ENCODE measurements around the gene KCNG2.

Gene KCNG2

GRCh38 chr18:79775441-79776221, 22.1 kb upstream of the KCNG2 start:
- Histone ChIP-seq H3K9ac (ENCODE audit: low read length) (no peak overlapping the region), H2BK15ac (replicated peaks; ENCODE audit: low read depth) (no peak overlapping the region), H3K56ac (ENCODE audit: low read length) (no peak overlapping the region), H3K79me1 (ENCODE audit: low read length) (no peaks in the 10 kb centered on the region), H4K8ac (ENCODE audit: low read depth, low read length) (no peak overlapping the region), H4K5ac (ENCODE audit: low read length) (no peak overlapping the region), H3K36me3 (ENCODE audit: control insufficient read depth, insufficient read depth, low read length) (no peaks in the 10 kb centered on the region), H3K18ac (ENCODE audit: low read length) (no peak overlapping the region), H3K4me1 (ENCODE audit: control insufficient read depth, low read depth, low read length) (no peaks in the 10 kb centered on the region), H3K4ac (ENCODE audit: low read depth, low read length) (no peak overlapping the region), H3K27ac (ENCODE audit: low read depth, low read length) (no peak overlapping the region), H3K23ac (ENCODE audit: low read length) (no peak overlapping the region), H2BK120ac (ENCODE audit: low read depth, low read length) (no peak overlapping the region), H3K4me3 (ENCODE audit: low read length) (no peak overlapping the region), H3K4me2 (ENCODE audit: low read length) (no peak overlapping the region), H2BK5ac (ENCODE audit: low read length) (no peak overlapping the region), H2AK5ac (ENCODE audit: low read length) (no peak overlapping the region), H3K27me3 (ENCODE audit: insufficient read depth, low read length, poor library complexity) (no peaks in the 10 kb centered on the region), H3K79me2 (ENCODE audit: control insufficient read depth, insufficient read depth, low read length) (no peaks in the 10 kb centered on the region)
- DNase-seq: no peak
- no CpG with 5 or more reads among the region's 35 CpGs for WGBS (ENCODE audit: extremely low coverage, insufficient coverage, low lambda C conversion rate)

- Histone ChIP-seq H3K4me1 (ENCODE audit: control insufficient read depth, low read depth, low read length) (no peaks in the 10 kb centered on the region), H2AK5ac (ENCODE audit: low read length) (no peak overlapping the region), H3K79me1 (ENCODE audit: low read length) (no peaks in the 10 kb centered on the region), H3K9ac (ENCODE audit: low read length) (no peak overlapping the region), H3K27me3 (ENCODE audit: insufficient read depth, low read length, poor library complexity) (no peaks in the 10 kb centered on the region), H4K5ac (ENCODE audit: low read length) (no peak overlapping the region), H2BK5ac (ENCODE audit: low read length) (no peak overlapping the region), H2BK120ac (ENCODE audit: low read depth, low read length) (no peak overlapping the region), H2BK15ac (replicated peaks; ENCODE audit: low read depth) (no peak overlapping the region), H4K8ac (ENCODE audit: low read depth, low read length) (no peak overlapping the region), H3K18ac (ENCODE audit: low read length) (no peak overlapping the region), H3K56ac (ENCODE audit: low read length) (no peak overlapping the region), H3K23ac (ENCODE audit: low read length) (no peak overlapping the region), H3K27ac (ENCODE audit: low read depth, low read length) (no peak overlapping the region), H3K4me2 (ENCODE audit: low read length) (no peak overlapping the region), H3K79me2 (ENCODE audit: control insufficient read depth, insufficient read depth, low read length) (no peaks in the 10 kb centered on the region), H3K4ac (ENCODE audit: low read depth, low read length) (no peak overlapping the region), H3K4me3 (ENCODE audit: low read length) (no peak overlapping the region), H3K36me3 (ENCODE audit: control insufficient read depth, insufficient read depth, low read length) (no peaks in the 10 kb centered on the region)
- DNase-seq: no peak
- WGBS (ENCODE audit: extremely low coverage, insufficient coverage, low lambda C conversion rate): no CpG with 5 or more reads among the region's 2 CpGs
Measured at GRCh38 chr18:79776674-79777073, 21.1 kb upstream of the KCNG2 start.

GRCh38 chr18:79778291-79778791, 19.4 kb upstream of the KCNG2 start:
- Histone ChIP-seq H3K4ac (ENCODE audit: low read depth, low read length) (no peak overlapping the region), H2AK5ac (ENCODE audit: low read length) (no peak overlapping the region), H3K27ac (ENCODE audit: low read depth, low read length) (no peak overlapping the region), H3K4me3 (ENCODE audit: low read length) (no peak overlapping the region), H4K8ac (ENCODE audit: low read depth, low read length) (no peak overlapping the region), H3K23ac (ENCODE audit: low read length) (no peak overlapping the region), H3K4me2 (ENCODE audit: low read length) (no peak overlapping the region), H3K4me1 (ENCODE audit: control insufficient read depth, low read depth, low read length) (no peaks in the 10 kb centered on the region), H3K27me3 (ENCODE audit: insufficient read depth, low read length, poor library complexity) (no peaks in the 10 kb centered on the region), H3K9ac (ENCODE audit: low read length) (no peak overlapping the region), H3K79me1 (ENCODE audit: low read length) (no peaks in the 10 kb centered on the region), H3K79me2 (ENCODE audit: control insufficient read depth, insufficient read depth, low read length) (no peaks in the 10 kb centered on the region), H4K5ac (ENCODE audit: low read length) (no peak overlapping the region), H2BK5ac (ENCODE audit: low read length) (no peak overlapping the region), H2BK120ac (ENCODE audit: low read depth, low read length) (no peak overlapping the region), H3K56ac (ENCODE audit: low read length) (no peak overlapping the region), H2BK15ac (replicated peaks; ENCODE audit: low read depth) (no peak overlapping the region), H3K18ac (ENCODE audit: low read length) (no peak overlapping the region), H3K36me3 (ENCODE audit: control insufficient read depth, insufficient read depth, low read length) (no peaks in the 10 kb centered on the region)
- no CpG with 5 or more reads among the region's 26 CpGs for WGBS (ENCODE audit: extremely low coverage, insufficient coverage, low lambda C conversion rate)
- no peak for DNase-seq

GRCh38 chr18:79779021-79779699, 18.6 kb upstream of the KCNG2 start:
- no peak overlapping the region for H2BK15ac ChIP-seq (replicated peaks; ENCODE audit: low read depth)

GRCh38 chr18:79779700-79780190, 18.0 kb upstream of the KCNG2 start:
- Histone ChIP-seq H4K8ac (ENCODE audit: low read depth, low read length) (no peak overlapping the region), H3K4me3 (ENCODE audit: low read length) (no peak overlapping the region)
- no CpG with 5 or more reads among the region's 18 CpGs for WGBS (ENCODE audit: extremely low coverage, insufficient coverage, low lambda C conversion rate)

More at GRCh38 chr18:79779021-79779699, 18.6 kb upstream of the KCNG2 start:
- DNase-seq: no peak
- H3K79me2 ChIP-seq (ENCODE audit: control insufficient read depth, insufficient read depth, low read length): no peaks in the 10 kb centered on the region
- H3K4me3 ChIP-seq (ENCODE audit: low read length): no peak overlapping the region
- H3K23ac ChIP-seq (ENCODE audit: low read length): no peak overlapping the region
- H3K18ac ChIP-seq (ENCODE audit: low read length): no peak overlapping the region
- no peak overlapping the region for H3K4ac ChIP-seq (ENCODE audit: low read depth, low read length)
- H3K4me2 ChIP-seq (ENCODE audit: low read length): no peak overlapping the region
- no peak overlapping the region for H3K27ac ChIP-seq (ENCODE audit: low read depth, low read length)
- H4K8ac ChIP-seq (ENCODE audit: low read depth, low read length): no peak overlapping the region
- H3K56ac ChIP-seq (ENCODE audit: low read length): no peak overlapping the region
- H3K36me3 ChIP-seq (ENCODE audit: control insufficient read depth, insufficient read depth, low read length): no peaks in the 10 kb centered on the region
- H3K9ac ChIP-seq (ENCODE audit: low read length): no peak overlapping the region
- H2BK5ac ChIP-seq (ENCODE audit: low read length): no peak overlapping the region
- no peak overlapping the region for H4K5ac ChIP-seq (ENCODE audit: low read length)
- no peak overlapping the region for H2AK5ac ChIP-seq (ENCODE audit: low read length)
- WGBS (ENCODE audit: extremely low coverage, insufficient coverage, low lambda C conversion rate): no CpG with 5 or more reads among the region's 29 CpGs
- no peak overlapping the region for H2BK120ac ChIP-seq (ENCODE audit: low read depth, low read length)
- no peaks in the 10 kb centered on the region for H3K79me1 ChIP-seq (ENCODE audit: low read length)
- no peaks in the 10 kb centered on the region for H3K27me3 ChIP-seq (ENCODE audit: insufficient read depth, low read length, poor library complexity)
- no peaks in the 10 kb centered on the region for H3K4me1 ChIP-seq (ENCODE audit: control insufficient read depth, low read depth, low read length)

More at GRCh38 chr18:79779700-79780190, 18.0 kb upstream of the KCNG2 start:
- Histone ChIP-seq H3K79me2 (ENCODE audit: control insufficient read depth, insufficient read depth, low read length) (no peaks in the 10 kb centered on the region), H3K9ac (ENCODE audit: low read length) (no peak overlapping the region), H3K4me1 (ENCODE audit: control insufficient read depth, low read depth, low read length) (no peaks in the 10 kb centered on the region), H3K79me1 (ENCODE audit: low read length) (no peaks in the 10 kb centered on the region), H3K4me2 (ENCODE audit: low read length) (no peak overlapping the region), H3K4ac (ENCODE audit: low read depth, low read length) (no peak overlapping the region), H3K23ac (ENCODE audit: low read length) (no peak overlapping the region), H4K5ac (ENCODE audit: low read length) (no peak overlapping the region), H2BK120ac (ENCODE audit: low read depth, low read length) (no peak overlapping the region), H3K27me3 (ENCODE audit: insufficient read depth, low read length, poor library complexity) (no peaks in the 10 kb centered on the region), H2BK15ac (replicated peaks; ENCODE audit: low read depth) (no peak overlapping the region), H3K18ac (ENCODE audit: low read length) (no peak overlapping the region), H2AK5ac (ENCODE audit: low read length) (no peak overlapping the region), H3K56ac (ENCODE audit: low read length) (no peak overlapping the region), H3K27ac (ENCODE audit: low read depth, low read length) (no peak overlapping the region), H3K36me3 (ENCODE audit: control insufficient read depth, insufficient read depth, low read length) (no peaks in the 10 kb centered on the region), H2BK5ac (ENCODE audit: low read length) (no peak overlapping the region)
- DNase-seq: no peak

Measured in mesendoderm (in vitro differentiated cells).